Left lung (tissue), 10 donors: ENCODE measurements around the gene B3GNT5. TPM values are rescaled to one million over a fixed set of nuclear protein-coding genes. Genes with fewer than 3 reads are reported as not detected.

Source experiments
- ATAC-seq: fragments of 200-7000 bp; cut with Tn5 transposase; one replicate; pipeline ENCODE4 v1.9.1; 2020; ENCODE audit warnings: moderate library complexity
- DNase-seq, 4 donors: peaks; one replicate each; pipeline ENCODE4 v3.0.0-alpha.2; 2013 to 2020
- H3K27ac ChIP-seq, 2 donors: fragments of 200-600 bp; sonication (generic) in 1 of 2; one replicate each; pipeline versions ENCODE4 v1.5.0 to v1.8.0; 2020 to 2021
- H3K27me3 ChIP-seq, 2 donors: fragments of 200-600 bp; sonication (generic) in 1 of 2; one replicate each; pipeline versions ENCODE4 v1.5.0 to v1.8.0; 2020 to 2021
- H3K36me3 ChIP-seq, 2 donors: fragments of 200-600 bp; sonication (generic) in 1 of 2; one replicate each; pipeline versions ENCODE4 v1.5.0 to v1.8.0; 2020 to 2021
- H3K4me1 ChIP-seq, 2 donors: fragments of 200-600 bp; one replicate each; pipeline ENCODE4 v1.8.0; 2021
- H3K4me3 ChIP-seq, 2 donors: fragments of 200-600 bp; sonication (generic) in 1 of 2; one replicate each; pipeline versions ENCODE4 v1.5.0 to v1.8.0; 2020 to 2021; ENCODE audit warnings: mild to moderate bottlenecking in 1 of 2
- H3K9me3 ChIP-seq, 2 donors: fragments of 200-600 bp; sonication (generic) in 1 of 2; one replicate each; pipeline versions ENCODE4 v1.5.0 to v1.8.0; 2020 to 2021
- intact Hi-C, 2 donors: fragments of 100-400 bp; cut with DNase I; formaldehyde crosslinking; loops; one replicate each; pipeline versions ENCODE4 v1.11.2 to v1.14.2; 2022
- polyA plus RNA-seq, 6 donors: library from polyadenylated mRNA; unstranded; fragments of 120-200 nt; gene quantifications; one replicate each; pipeline ENCODE4 v1.2.1, GENCODE V29; 2013; ENCODE audit not compliant: insufficient read length in 6 of 6
- total RNA-seq, 2 donors: library from RNA; stranded (reverse); fragmentation: NEBNext Ultra II Directional; extraction: Animal tissue kit (Norgen Biotek cat#: 25700); gene quantifications; one replicate each; pipeline ENCODE4 v1.2.1, GENCODE V29; 2021
- TF ChIP-seq, protein P1 (sequence below), 2 donors: fragments of 200-600 bp; sonication (generic) in 1 of 2; IDR thresholded peaks; one replicate each; pipeline versions ENCODE4 v1.5.0 to v1.8.0; 2021; ENCODE audit warnings: antibody characterized with exemption in 2 of 2
- donor health status: DM: no; HTN: yes; CAD: no.
- donor health status: DM: no; HTN: no; CAD: no.

Gene B3GNT5
- total and polyA plus RNA-seq, 8 donors: 21.7 to 45.2 (median 26.9) TPM

DNA sequence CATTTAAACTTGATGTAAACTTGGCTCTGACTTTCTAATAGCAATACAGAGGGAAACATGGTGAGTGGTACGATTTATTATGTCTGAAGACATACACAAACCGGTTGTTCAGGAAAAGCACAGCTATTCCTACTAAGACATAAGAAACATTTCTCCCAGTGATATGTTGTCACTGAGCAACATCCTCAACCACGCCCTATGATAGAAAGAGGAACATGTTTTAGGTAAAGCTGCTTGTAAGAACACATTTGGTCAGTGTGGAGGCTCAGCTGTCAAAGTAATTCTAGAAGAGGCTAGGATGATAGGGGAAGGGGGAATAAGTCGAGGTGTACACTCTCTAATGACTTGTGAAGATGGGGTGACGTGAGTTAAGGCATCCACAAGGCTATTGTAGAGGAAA, 42.7 kb upstream of the B3GNT5 start:
- no peaks in the 10 kb centered on the region for H3K27me3 ChIP-seq
- no peaks in the 10 kb centered on the region for H3K9me3 ChIP-seq
- H3K36me3 ChIP-seq: no peaks in the 10 kb centered on the region
- no peak overlapping the region for H3K4me3 ChIP-seq
- H3K4me1 ChIP-seq: peaks cover 0 to 33% of the 10 kb centered on the region in 2 donors
- DNase-seq (no peak), ATAC-seq (peak; percentile 42)
- peak overlapping the region in 1 of 2 donors; percentile 86 for H3K27ac ChIP-seq
- TF ChIP-seq, protein P1, sequence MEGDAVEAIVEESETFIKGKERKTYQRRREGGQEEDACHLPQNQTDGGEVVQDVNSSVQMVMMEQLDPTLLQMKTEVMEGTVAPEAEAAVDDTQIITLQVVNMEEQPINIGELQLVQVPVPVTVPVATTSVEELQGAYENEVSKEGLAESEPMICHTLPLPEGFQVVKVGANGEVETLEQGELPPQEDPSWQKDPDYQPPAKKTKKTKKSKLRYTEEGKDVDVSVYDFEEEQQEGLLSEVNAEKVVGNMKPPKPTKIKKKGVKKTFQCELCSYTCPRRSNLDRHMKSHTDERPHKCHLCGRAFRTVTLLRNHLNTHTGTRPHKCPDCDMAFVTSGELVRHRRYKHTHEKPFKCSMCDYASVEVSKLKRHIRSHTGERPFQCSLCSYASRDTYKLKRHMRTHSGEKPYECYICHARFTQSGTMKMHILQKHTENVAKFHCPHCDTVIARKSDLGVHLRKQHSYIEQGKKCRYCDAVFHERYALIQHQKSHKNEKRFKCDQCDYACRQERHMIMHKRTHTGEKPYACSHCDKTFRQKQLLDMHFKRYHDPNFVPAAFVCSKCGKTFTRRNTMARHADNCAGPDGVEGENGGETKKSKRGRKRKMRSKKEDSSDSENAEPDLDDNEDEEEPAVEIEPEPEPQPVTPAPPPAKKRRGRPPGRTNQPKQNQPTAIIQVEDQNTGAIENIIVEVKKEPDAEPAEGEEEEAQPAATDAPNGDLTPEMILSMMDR (IDR thresholded peaks at IDR 0.05): no peak
- intact Hi-C loops: no loop called here

DNA sequence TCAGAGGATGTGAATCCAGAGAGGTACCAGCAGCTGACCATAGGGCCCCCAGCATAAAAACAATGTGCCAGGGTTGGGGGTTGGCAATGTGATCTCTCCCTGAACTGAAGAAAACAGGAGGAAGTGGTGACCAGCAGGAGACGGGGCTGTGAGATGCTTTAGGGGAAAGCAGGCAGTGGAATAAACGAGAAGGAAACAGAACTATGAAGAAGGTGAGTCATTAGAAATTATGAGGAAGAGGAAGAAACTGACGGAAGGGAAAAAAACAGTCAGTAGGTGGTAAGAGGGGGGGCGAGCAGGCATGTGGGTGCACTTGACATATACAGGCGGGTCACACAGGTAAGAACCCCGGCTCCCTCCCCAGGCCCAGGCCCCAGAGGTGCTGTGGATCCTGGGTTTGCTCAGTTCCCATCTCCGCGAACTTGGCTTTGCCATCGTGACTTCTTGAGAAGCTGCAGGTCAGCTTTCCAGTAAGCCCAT, 42.2 kb upstream of the B3GNT5 start:
- ATAC-seq: peak; percentile 59
- intact Hi-C loops: no loop called here
- Histone ChIP-seq H3K4me1 (peaks cover 0 to 33% of the 10 kb centered on the region in 2 donors), H3K36me3 (no peaks in the 10 kb centered on the region), H3K4me3 (peak overlapping the region in 1 of 2 donors; percentile 6), H3K27me3 (no peaks in the 10 kb centered on the region), H3K27ac (peak overlapping the region; percentile 49 to 86), H3K9me3 (no peaks in the 10 kb centered on the region)
- TF ChIP-seq, protein P1 (IDR thresholded peaks at IDR 0.05): no peak
- peak in 2 of 4 donors; percentile 55 to 82 for DNase-seq

DNA sequence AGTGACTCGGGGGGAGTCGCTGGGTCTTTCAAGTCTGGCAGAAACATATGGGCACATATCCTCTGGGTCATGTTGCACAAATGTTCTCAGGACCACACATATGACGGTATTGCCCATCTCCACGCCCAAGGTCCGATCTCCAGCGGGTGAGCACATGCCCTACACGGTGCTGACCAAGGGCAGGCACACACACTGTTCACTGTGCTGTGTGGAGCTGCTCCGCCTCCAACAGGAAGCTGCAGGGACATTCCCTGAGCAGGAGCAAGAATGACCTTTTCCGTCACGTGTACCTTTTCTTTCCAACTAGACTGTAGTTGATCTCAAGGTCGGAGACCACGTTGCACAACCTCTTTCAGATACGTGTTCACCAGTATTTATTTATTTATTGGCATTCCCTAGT, 41.7 kb upstream of the B3GNT5 start:
- intact Hi-C loops: no loop called here
- Histone ChIP-seq H3K36me3 (no peaks in the 10 kb centered on the region), H3K27ac (peak overlapping the region; percentile 49 to 86), H3K4me1 (peaks cover 0 to 33% of the 10 kb centered on the region in 2 donors), H3K4me3 (peak overlapping the region in 1 of 2 donors; percentile 6), H3K27me3 (no peaks in the 10 kb centered on the region), H3K9me3 (no peaks in the 10 kb centered on the region)
- peak; percentile 75 for ATAC-seq
- TF ChIP-seq, protein P1 (IDR thresholded peaks at IDR 0.05): no peak
- peak in 3 of 4 donors; percentile 16 to 80 (median 43) for DNase-seq

DNA sequence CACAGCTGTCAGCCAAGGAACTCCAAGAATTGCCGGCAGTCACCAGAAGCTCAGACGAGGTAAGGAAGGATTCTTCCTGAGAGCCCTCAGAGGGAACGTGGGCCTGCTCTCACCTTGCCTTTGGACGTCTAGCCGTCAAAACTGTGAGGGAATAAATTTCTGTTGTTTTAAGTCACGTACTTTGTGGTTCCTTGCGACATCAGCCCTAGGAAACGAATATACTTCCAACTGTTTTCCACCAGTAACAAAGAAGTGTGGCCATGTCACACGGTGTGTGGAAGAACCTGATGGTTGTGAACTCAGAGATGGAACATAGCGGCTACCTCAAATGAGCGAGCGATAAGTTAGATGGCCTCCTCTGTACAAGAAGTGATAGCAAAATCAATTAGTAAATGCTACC, 41.0 kb upstream of the B3GNT5 start:
- intact Hi-C loops: no loop called here
- peak overlapping the region in 1 of 2 donors; percentile 86 for H3K27ac ChIP-seq
- H3K9me3 ChIP-seq: no peaks in the 10 kb centered on the region
- peaks cover 0 to 33% of the 10 kb centered on the region in 2 donors for H3K4me1 ChIP-seq
- H3K27me3 ChIP-seq: no peaks in the 10 kb centered on the region
- TF ChIP-seq, protein P1 (IDR thresholded peaks at IDR 0.05): no peak
- H3K4me3 ChIP-seq: no peak overlapping the region
- DNase-seq: no peak
- no peaks in the 10 kb centered on the region for H3K36me3 ChIP-seq
- ATAC-seq: no peak

DNA sequence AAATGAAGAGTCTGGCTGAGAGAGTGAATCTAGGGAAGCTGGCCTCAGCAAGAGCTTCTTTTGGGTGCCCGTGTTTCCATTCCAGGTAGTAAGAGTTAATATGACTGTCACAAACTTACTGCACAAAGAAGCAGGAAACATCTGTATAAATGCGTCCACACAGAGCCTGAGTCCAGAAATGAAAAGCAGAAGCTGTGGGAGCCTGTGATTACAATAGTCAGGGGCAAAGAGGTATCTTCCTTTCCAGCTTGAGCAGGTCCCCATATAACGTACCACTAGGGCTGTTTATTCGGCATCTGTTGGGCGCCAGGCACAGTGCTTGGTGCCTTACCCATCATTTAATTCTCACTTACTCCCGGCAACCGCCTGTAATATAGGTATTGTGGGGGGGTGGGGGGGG, 40.5 kb upstream of the B3GNT5 start:
- peak in 1 of 4 donors; percentile 23 for DNase-seq

More for the DNA sequence above, 40.5 kb upstream of the B3GNT5 start:
- Histone ChIP-seq H3K27ac (peak overlapping the region in 1 of 2 donors; percentile 86), H3K27me3 (no peaks in the 10 kb centered on the region), H3K9me3 (no peaks in the 10 kb centered on the region), H3K36me3 (no peaks in the 10 kb centered on the region), H3K4me1 (peaks cover 0 to 33% of the 10 kb centered on the region in 2 donors), H3K4me3 (no peak overlapping the region)
- peak; percentile 54 for ATAC-seq
- intact Hi-C loops: no loop called here
- TF ChIP-seq, protein P1 (IDR thresholded peaks at IDR 0.05): no peak
